HepG2 (cell line): Measurements from ENCODE around the gene RILPL1. TPM values are rescaled to one million over a fixed set of nuclear protein-coding genes. Genes with fewer than 3 reads are reported as not detected.

Experiments
- ATAC-seq: fragments of 200-7000 bp; cut with Tn5 transposase; 3 replicates; pipeline ENCODE4 v1.9.1; 2020; ENCODE audit warnings: mild to moderate bottlenecking, moderate library complexity
- BruUV-seq: library from RNA; stranded (reverse); fragments of 400-500 nt; replicated peaks from 2 replicates; lab custom pipeline; 2021; lab: Mats Ljungman, UMichigan
- CTCF ChIA-PET: fragments of 300-600 bp; formaldehyde crosslinking; extraction: SDS; loops from one replicate; lab custom pipeline; 2021; ENCODE audit warnings: low total read pairs, inconsistent platforms, low intra/inter-chr PET ratio; lab: Yijun Ruan, JAX
- POLR2A ChIA-PET: fragments of 350-600 bp; sonication (Branson Sonifier 250); formaldehyde crosslinking; loops from one replicate; lab custom pipeline; 2020; ENCODE audit warnings: antibody characterized with exemption, inconsistent platforms; lab: Yijun Ruan, JAX
- DNase-seq: peaks from one replicate; pipeline ENCODE4 v3.0.0-alpha.2; 2015; ENCODE audit warnings: low spot score
- FAIRE-seq: peaks from 3 replicates; lab custom pipeline; 2011; peaks lifted over from hg19 to GRCh38; lab: Jason Lieb, UNC
- H2AFZ ChIP-seq: one replicate; pipeline ENCODE4 v1.6.1; 2011; ENCODE audit warnings: low read length, inconsistent platforms
- H3K27ac ChIP-seq: fragments of 300-600 bp; 3 replicates; pipeline ENCODE4 v1.8.0; 2011; ENCODE audit warnings: mixed run types, mild to moderate bottlenecking, mixed read lengths, low read length, inconsistent platforms; ENCODE audit not compliant: insufficient read depth; ENCODE audit errors: extremely low read length
- H3K27me3 ChIP-seq, 2 experiments: fragments of 200-600 bp in 1 of 2; 2 replicates in 1 of 2; 3 replicates in 1 of 2; pipeline versions ENCODE4 v1.6.0 to v1.8.0; 2011; ENCODE audit warnings: low read length in 2 of 2, mild to moderate bottlenecking in 2 of 2, moderate library complexity in 2 of 2, inconsistent platforms in 1 of 2; ENCODE audit not compliant: insufficient read depth in 2 of 2, control insufficient read depth in 1 of 2
- H3K36me3 ChIP-seq, 2 experiments: fragments of 200-600 bp in 1 of 2; replicated peaks in 1 of 2; 2 replicates in 1 of 2; 3 replicates in 1 of 2; pipeline versions ENCODE4 v1.5.1 to v1.8.0; 2011; ENCODE audit warnings: low read length in 2 of 2, inconsistent platforms in 1 of 2; ENCODE audit not compliant: insufficient read depth in 2 of 2, control insufficient read depth in 1 of 2
- H3K4me1 ChIP-seq: 2 replicates; pipeline ENCODE4 v1.5.1; 2012; ENCODE audit warnings: low read length, inconsistent platforms; ENCODE audit not compliant: insufficient read depth
- H3K4me2 ChIP-seq: 2 replicates; pipeline ENCODE4 v1.6.0; 2011; ENCODE audit warnings: low read depth, low read length, inconsistent platforms
- H3K4me3 ChIP-seq, 3 experiments: fragments of 200-600 bp in 1 of 3; sonication (generic), shearing (Covaris generic) in 1 of 3; replicated peaks in 1 of 3; 2 replicates each; pipeline ENCODE4 v1.5.1; 2011 to 2016; ENCODE audit warnings: low read length in 3 of 3, inconsistent platforms in 2 of 3, low read depth in 2 of 3, mild to moderate bottlenecking in 2 of 3, control low read depth in 1 of 3, mixed read lengths in 1 of 3; ENCODE audit not compliant: insufficient read depth in 1 of 3
- H3K79me2 ChIP-seq: one replicate; pipeline ENCODE4 v1.6.1; 2011; ENCODE audit warnings: low read length, inconsistent platforms; ENCODE audit not compliant: insufficient read depth
- H3K9ac ChIP-seq: 2 replicates; pipeline ENCODE4 v1.6.0; 2011; ENCODE audit warnings: mild to moderate bottlenecking, low read depth, low read length, inconsistent platforms; ENCODE audit not compliant: insufficient read depth
- H3K9me3 ChIP-seq: 2 replicates; pipeline ENCODE4 v1.5.1; 2012; ENCODE audit warnings: mild to moderate bottlenecking, low read length
- H4K20me1 ChIP-seq: 2 replicates; pipeline ENCODE4 v1.6.0; 2011; ENCODE audit warnings: inconsistent platforms, mild to moderate bottlenecking, low read length, moderate library complexity; ENCODE audit not compliant: insufficient read depth
- CENPX ChIP-seq: sonication (generic); formaldehyde crosslinking; IDR thresholded peaks from 2 replicates; pipeline ENCODE4 v1.9.0; 2021; ENCODE audit warnings: mild to moderate bottlenecking, missing genetic modification reagents, moderate library complexity
- GTF3A ChIP-seq: sonication (generic); formaldehyde crosslinking; conservative IDR thresholded peaks from 2 replicates; pipeline ENCODE4 v1.4.0; 2020; ENCODE audit warnings: mild to moderate bottlenecking, missing genetic modification reagents
- KDM3A ChIP-seq: IDR thresholded peaks from 2 replicates; pipeline ENCODE4 v1.6.1; 2018; ENCODE audit warnings: low read depth, missing compliant biosample characterization
- NFKB2 ChIP-seq: sonication (generic); formaldehyde crosslinking; IDR thresholded peaks from 2 replicates; pipeline ENCODE4 v1.4.0; 2020; ENCODE audit warnings: missing genetic modification reagents, borderline replicate concordance
- SMARCE1 ChIP-seq: fragments of 450-650 bp; IDR thresholded peaks from 2 replicates; pipeline ENCODE4 v1.6.1; 2017; ENCODE audit warnings: borderline replicate concordance
- YY1 ChIP-seq: IDR thresholded peaks from 2 replicates; pipeline ENCODE4 v1.6.1; 2011; ENCODE audit warnings: low read length, low read depth, moderate library complexity, mild to moderate bottlenecking; ENCODE audit not compliant: insufficient read depth, insufficient replicate concordance
- ZNF230 ChIP-seq: sonication (generic); formaldehyde crosslinking; IDR thresholded peaks from 2 replicates; pipeline ENCODE4 v1.4.0; 2020; ENCODE audit warnings: mild to moderate bottlenecking, missing genetic modification reagents
- ZNF264 ChIP-seq: sonication (generic); formaldehyde crosslinking; IDR thresholded peaks from 2 replicates; pipeline ENCODE4 v1.4.0; 2020; ENCODE audit warnings: missing genetic modification reagents
- ZNF3 ChIP-seq: IDR thresholded peaks from 2 replicates; pipeline ENCODE4 v1.7.0; 2017; ENCODE audit warnings: inconsistent platforms
- ZNF33B ChIP-seq: sonication (generic); formaldehyde crosslinking; IDR thresholded peaks from 2 replicates; pipeline ENCODE4 v1.5.1; 2020; ENCODE audit warnings: mild to moderate bottlenecking, missing genetic modification reagents
- ZNF616 ChIP-seq: sonication (generic); formaldehyde crosslinking; IDR thresholded peaks from 2 replicates; pipeline ENCODE4 v1.5.0; 2020; ENCODE audit warnings: low read depth, mild to moderate bottlenecking, missing genetic modification reagents
- ZNF672 ChIP-seq: sonication (generic); formaldehyde crosslinking; IDR thresholded peaks from 2 replicates; pipeline ENCODE4 v1.8.1; 2022; ENCODE audit warnings: missing genetic modification reagents
- ZNF816 ChIP-seq: sonication (generic); formaldehyde crosslinking; IDR thresholded peaks from 2 replicates; pipeline ENCODE4 v1.8.0; 2022; ENCODE audit warnings: missing genetic modification reagents, mild to moderate bottlenecking, borderline replicate concordance
- WGBS: methylation state at CpG from one replicate; pipeline ENCODE4 v1.1.6; 2017; ENCODE audit warnings: low lambda C conversion rate; 5-methylcytosine and 5-hydroxymethylcytosine counted together
- in situ Hi-C: cut with HindIII; loops from 2 replicates; pipeline ENCODE4 v1.10.0; 2017; ENCODE audit warnings: low pct_unique_long_range_greater_than_20kb; ENCODE audit not compliant: extremely low pct_ligation_motif_present
- intact Hi-C: fragments of 100-400 bp; cut with micrococcal nuclease; formaldehyde crosslinking; loops from one replicate; pipeline ENCODE4 v1.10.0; 2022; ENCODE audit not compliant: unreplicated experiment
- polyA plus RNA-seq, 8 experiments: library from polyadenylated mRNA; depleted of rRNA in 3 of 8; stranded (reverse) in 7 of 8; unstranded in 1 of 8; fragments of >200 nt; fragmentation: Illumina TruSeq in 4 of 8; extraction: Trizol in 4 of 8; gene quantifications; 2 replicates each; pipeline versions ENCODE4 v1.2.1 to v1.2.3, GENCODE V29; 2011 to 2016; ENCODE audit warnings: low read depth in 4 of 8, missing spikeins in 1 of 8, mixed read lengths in 1 of 8; ENCODE audit not compliant: insufficient read depth in 1 of 8
- total RNA-seq, 5 experiments: library from RNA; depleted of rRNA; stranded (reverse); fragments of >200 nt; fragmentation: Illumina TruSeq; extraction: Trizol; gene quantifications; 2 replicates each; pipeline ENCODE4 v1.2.3, GENCODE V29; 2016; ENCODE audit warnings: low read depth in 1 of 5
- TF ChIP-seq, protein P1 (sequence below): sonication (generic); formaldehyde crosslinking; conservative IDR thresholded peaks from 2 replicates; pipeline ENCODE4 v1.4.0; 2020; ENCODE audit warnings: missing genetic modification reagents
- TF ChIP-seq, protein P2 (sequence below): sonication (generic); formaldehyde crosslinking; IDR thresholded peaks from 2 replicates; pipeline ENCODE4 v1.4.0; 2020; ENCODE audit warnings: missing genetic modification reagents
- TF ChIP-seq, protein P3 (sequence below): sonication (generic); formaldehyde crosslinking; IDR thresholded peaks from 2 replicates; pipeline ENCODE4 v1.4.0; 2020; ENCODE audit warnings: missing genetic modification reagents, borderline replicate concordance

Gene RILPL1
- total and polyA plus RNA-seq, 2 of the 13 experiments (the other 11 are each of a cell fraction or from before 2014, with no cell fraction given), result 5.8 to 28.4 TPM

- in situ Hi-C loops, result no loop called here
- CTCF ChIA-PET, result no interaction called here
- H2AFZ ChIP-seq, result no peak overlapping the region
- TF ChIP-seq, protein P1, sequence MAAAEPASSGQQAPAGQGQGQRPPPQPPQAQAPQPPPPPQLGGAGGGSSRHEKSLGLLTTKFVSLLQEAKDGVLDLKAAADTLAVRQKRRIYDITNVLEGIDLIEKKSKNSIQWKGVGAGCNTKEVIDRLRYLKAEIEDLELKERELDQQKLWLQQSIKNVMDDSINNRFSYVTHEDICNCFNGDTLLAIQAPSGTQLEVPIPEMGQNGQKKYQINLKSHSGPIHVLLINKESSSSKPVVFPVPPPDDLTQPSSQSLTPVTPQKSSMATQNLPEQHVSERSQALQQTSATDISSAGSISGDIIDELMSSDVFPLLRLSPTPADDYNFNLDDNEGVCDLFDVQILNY, result no peak
- TF ChIP-seq ZNF672 (CRISPR knock-in tag) (no peak), ZNF616 (CRISPR knock-in tag) (no peak), KDM3A (CRISPR knock-in tag) (no peak), ZNF3 (no peak), CENPX (CRISPR knock-in tag) (no peak), ZNF264 (no peak), SMARCE1 (no peak), ZNF33B (CRISPR knock-in tag) (no peak), GTF3A (CRISPR knock-in tag) (no peak), YY1 (no peak), ZNF230 (CRISPR knock-in tag) (no peak), NFKB2 (CRISPR knock-in tag) (no peak), ZNF816 (no peak)
- TF ChIP-seq, protein P2, sequence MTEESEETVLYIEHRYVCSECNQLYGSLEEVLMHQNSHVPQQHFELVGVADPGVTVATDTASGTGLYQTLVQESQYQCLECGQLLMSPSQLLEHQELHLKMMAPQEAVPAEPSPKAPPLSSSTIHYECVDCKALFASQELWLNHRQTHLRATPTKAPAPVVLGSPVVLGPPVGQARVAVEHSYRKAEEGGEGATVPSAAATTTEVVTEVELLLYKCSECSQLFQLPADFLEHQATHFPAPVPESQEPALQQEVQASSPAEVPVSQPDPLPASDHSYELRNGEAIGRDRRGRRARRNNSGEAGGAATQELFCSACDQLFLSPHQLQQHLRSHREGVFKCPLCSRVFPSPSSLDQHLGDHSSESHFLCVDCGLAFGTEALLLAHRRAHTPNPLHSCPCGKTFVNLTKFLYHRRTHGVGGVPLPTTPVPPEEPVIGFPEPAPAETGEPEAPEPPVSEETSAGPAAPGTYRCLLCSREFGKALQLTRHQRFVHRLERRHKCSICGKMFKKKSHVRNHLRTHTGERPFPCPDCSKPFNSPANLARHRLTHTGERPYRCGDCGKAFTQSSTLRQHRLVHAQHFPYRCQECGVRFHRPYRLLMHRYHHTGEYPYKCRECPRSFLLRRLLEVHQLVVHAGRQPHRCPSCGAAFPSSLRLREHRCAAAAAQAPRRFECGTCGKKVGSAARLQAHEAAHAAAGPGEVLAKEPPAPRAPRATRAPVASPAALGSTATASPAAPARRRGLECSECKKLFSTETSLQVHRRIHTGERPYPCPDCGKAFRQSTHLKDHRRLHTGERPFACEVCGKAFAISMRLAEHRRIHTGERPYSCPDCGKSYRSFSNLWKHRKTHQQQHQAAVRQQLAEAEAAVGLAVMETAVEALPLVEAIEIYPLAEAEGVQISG, result no peak
- TF ChIP-seq, protein P3, sequence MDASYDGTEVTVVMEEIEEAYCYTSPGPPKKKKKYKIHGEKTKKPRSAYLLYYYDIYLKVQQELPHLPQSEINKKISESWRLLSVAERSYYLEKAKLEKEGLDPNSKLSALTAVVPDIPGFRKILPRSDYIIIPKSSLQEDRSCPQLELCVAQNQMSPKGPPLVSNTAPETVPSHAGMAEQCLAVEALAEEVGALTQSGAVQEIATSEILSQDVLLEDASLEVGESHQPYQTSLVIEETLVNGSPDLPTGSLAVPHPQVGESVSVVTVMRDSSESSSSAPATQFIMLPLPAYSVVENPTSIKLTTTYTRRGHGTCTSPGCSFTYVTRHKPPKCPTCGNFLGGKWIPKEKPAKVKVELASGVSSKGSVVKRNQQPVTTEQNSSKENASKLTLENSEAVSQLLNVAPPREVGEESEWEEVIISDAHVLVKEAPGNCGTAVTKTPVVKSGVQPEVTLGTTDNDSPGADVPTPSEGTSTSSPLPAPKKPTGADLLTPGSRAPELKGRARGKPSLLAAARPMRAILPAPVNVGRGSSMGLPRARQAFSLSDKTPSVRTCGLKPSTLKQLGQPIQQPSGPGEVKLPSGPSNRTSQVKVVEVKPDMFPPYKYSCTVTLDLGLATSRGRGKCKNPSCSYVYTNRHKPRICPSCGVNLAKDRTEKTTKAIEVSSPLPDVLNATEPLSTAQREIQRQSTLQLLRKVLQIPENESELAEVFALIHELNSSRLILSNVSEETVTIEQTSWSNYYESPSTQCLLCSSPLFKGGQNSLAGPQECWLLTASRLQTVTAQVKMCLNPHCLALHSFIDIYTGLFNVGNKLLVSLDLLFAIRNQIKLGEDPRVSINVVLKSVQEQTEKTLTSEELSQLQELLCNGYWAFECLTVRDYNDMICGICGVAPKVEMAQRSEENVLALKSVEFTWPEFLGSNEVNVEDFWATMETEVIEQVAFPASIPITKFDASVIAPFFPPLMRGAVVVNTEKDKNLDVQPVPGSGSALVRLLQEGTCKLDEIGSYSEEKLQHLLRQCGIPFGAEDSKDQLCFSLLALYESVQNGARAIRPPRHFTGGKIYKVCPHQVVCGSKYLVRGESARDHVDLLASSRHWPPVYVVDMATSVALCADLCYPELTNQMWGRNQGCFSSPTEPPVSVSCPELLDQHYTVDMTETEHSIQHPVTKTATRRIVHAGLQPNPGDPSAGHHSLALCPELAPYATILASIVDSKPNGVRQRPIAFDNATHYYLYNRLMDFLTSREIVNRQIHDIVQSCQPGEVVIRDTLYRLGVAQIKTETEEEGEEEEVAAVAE (CRISPR knock-in tag), result no peak
- intact Hi-C loops, result no loop called here
- WGBS, result 42% methylated on average over 13 of the region's 13 CpGs
- H3K27ac ChIP-seq, result no peak overlapping the region
- no peaks in the 10 kb centered on the region for H4K20me1 ChIP-seq
- no peaks in the 10 kb centered on the region for H3K9me3 ChIP-seq
- H3K4me1 ChIP-seq, result peaks cover 33% of the 10 kb centered on the region
- H3K4me2 ChIP-seq, result no peak overlapping the region
- no TSS peak for BruUV-seq
- no peaks in the 10 kb centered on the region for H3K79me2 ChIP-seq
- no peaks in the 10 kb centered on the region for H3K36me3 ChIP-seq
- H3K4me3 ChIP-seq, result no peak overlapping the region
- POLR2A ChIA-PET, result no interaction called here
- ATAC-seq (no peak), FAIRE-seq (no peak), DNase-seq (no peak)
- no peaks in the 10 kb centered on the region for H3K27me3 ChIP-seq
- no peak overlapping the region for H3K9ac ChIP-seq
Observed at GRCh38 chr12:123441523-123442164, 91.9 kb downstream of the RILPL1 start.
